ENCODE results near the gene PRODH.
"Not testable (repeated sequence)": the region's sequence is repeated elsewhere in the genome, so short reads cannot be mapped to it uniquely, and the experiment has no call there.

DNA sequence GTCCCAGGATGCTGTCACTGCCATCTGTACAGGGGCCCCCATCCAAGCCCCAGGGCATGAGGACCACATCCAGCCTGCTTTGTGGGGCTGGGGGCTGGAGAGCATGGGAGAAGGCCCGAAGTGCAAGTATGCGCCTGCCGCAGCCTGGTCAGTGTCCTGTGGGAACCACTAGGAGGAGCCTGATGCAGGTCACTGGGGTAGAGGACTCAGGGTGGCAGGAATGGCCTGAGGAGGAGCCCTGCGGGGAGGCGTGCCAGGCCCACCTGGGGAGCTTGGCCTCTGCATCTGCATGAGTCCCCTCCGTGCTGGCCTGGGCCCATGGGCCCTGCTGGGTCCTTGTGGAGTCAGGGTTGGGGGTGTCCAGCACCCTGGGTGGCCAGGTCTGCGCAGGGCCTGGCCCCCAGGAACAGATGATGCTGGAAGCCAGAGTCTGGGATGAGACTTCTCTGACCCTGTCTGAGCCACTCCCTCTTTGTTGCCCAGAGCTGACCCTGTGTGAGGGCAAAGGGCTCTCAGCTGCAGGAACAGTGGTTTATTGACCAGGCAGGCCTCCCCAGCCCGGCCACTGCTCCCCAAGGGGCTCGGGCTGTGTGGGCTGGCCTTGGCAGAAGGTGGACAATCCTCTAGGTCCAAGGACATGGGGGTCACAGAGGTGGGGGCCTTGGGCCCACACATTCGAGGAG is 23.7 kb downstream of the PRODH start:
- TF ChIP-seq, protein P1, sequence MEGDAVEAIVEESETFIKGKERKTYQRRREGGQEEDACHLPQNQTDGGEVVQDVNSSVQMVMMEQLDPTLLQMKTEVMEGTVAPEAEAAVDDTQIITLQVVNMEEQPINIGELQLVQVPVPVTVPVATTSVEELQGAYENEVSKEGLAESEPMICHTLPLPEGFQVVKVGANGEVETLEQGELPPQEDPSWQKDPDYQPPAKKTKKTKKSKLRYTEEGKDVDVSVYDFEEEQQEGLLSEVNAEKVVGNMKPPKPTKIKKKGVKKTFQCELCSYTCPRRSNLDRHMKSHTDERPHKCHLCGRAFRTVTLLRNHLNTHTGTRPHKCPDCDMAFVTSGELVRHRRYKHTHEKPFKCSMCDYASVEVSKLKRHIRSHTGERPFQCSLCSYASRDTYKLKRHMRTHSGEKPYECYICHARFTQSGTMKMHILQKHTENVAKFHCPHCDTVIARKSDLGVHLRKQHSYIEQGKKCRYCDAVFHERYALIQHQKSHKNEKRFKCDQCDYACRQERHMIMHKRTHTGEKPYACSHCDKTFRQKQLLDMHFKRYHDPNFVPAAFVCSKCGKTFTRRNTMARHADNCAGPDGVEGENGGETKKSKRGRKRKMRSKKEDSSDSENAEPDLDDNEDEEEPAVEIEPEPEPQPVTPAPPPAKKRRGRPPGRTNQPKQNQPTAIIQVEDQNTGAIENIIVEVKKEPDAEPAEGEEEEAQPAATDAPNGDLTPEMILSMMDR (IDR thresholded peaks at IDR 0.05), result not testable (repeated sequence)
- not testable (repeated sequence) for TF ChIP-seq POLR2A (IDR thresholded peaks at IDR 0.05)

Data from tibial nerve (tissue), 3 donors.